Stomach (tissue), 9 donors: ENCODE data around the gene DUSP28. TPM values are rescaled to one million over a fixed set of nuclear protein-coding genes. Genes with fewer than 3 reads are reported as not detected.
A peak's percentile ranks its signal among the peaks of the same experiment; 100 is the strongest.

Experiments used
- DNase-seq, 2 donors: peaks; one replicate each; pipeline versions ENCODE4 v3.0.0 to v3.0.0-alpha.2; 2013 to 2019
- H3K27ac ChIP-seq, 5 donors: fragments of 200-600 bp in 4 of 5; sonication (generic) in 4 of 5; one replicate each; pipeline ENCODE4 v1.5.1; 2013 to 2019; ENCODE audit warnings: mild to moderate bottlenecking in 1 of 5, moderate library complexity in 1 of 5
- H3K27me3 ChIP-seq, 3 donors: fragments of 200-600 bp; sonication (generic); one replicate each; pipeline ENCODE4 v1.5.1; 2017 to 2019; ENCODE audit warnings: mixed run types in 1 of 3
- H3K36me3 ChIP-seq, 4 donors: fragments of 200-600 bp; sonication (generic); 1 replicate in 3 of 4; 2 replicates in 1 of 4; pipeline ENCODE4 v1.5.1; 2016 to 2019
- H3K4me1 ChIP-seq, 4 donors: fragments of 200-600 bp; sonication (generic); one replicate each; pipeline ENCODE4 v1.5.1; 2016 to 2019
- H3K4me3 ChIP-seq, 4 donors: fragments of 200-600 bp; sonication (generic) in 3 of 4; one replicate each; pipeline ENCODE4 v1.5.1; 2016 to 2019; ENCODE audit warnings: mild to moderate bottlenecking in 1 of 4
- H3K9me3 ChIP-seq, 4 donors: fragments of 200-600 bp; sonication (generic); one replicate each; pipeline ENCODE4 v1.5.1; 2016 to 2019
- EP300 ChIP-seq: sonication (generic); formaldehyde crosslinking; IDR thresholded peaks from one replicate; pipeline ENCODE4 v1.6.1; 2017; ENCODE audit warnings: antibody characterized with exemption
- POLR2A ChIP-seq, 4 donors: fragments of 450-650 bp; IDR thresholded peaks; one replicate each; pipeline ENCODE4 v1.6.1; 2016; ENCODE audit warnings: antibody characterized with exemption in 4 of 4, control low read depth in 2 of 4, mild to moderate bottlenecking in 1 of 4, moderate library complexity in 1 of 4
- POLR2AphosphoS5 ChIP-seq, 3 donors: sonication (generic); formaldehyde crosslinking; IDR thresholded peaks; one replicate each; pipeline ENCODE4 v1.6.1; 2016; ENCODE audit warnings: antibody characterized with exemption in 3 of 3
- WGBS, 5 donors: extraction: QIAGEN DNeasy Blood & Tissue Kit in 3 of 5; methylation state at CpG; one replicate each; pipeline versions ENCODE4 v1.1.5 to v1.1.7; 2013 to 2018; 5-methylcytosine and 5-hydroxymethylcytosine counted together
- intact Hi-C: fragments of 100-400 bp; cut with DNase I; formaldehyde crosslinking; loops from one replicate; pipeline ENCODE4 v1.15.1; 2023; ENCODE audit warnings: low total_unique reads
- polyA plus RNA-seq, 3 donors: library from polyadenylated mRNA; stranded (reverse); fragments of 200-250 nt; gene quantifications; one replicate each; pipeline ENCODE4 v1.2.3, GENCODE V29; 2013
- total RNA-seq, 5 donors: library from RNA; depleted of rRNA; stranded (reverse); fragments of >200 nt; gene quantifications; one replicate each; pipeline versions ENCODE4 v1.1.0 to v1.2.3, GENCODE V29; 2014 to 2016
- TF ChIP-seq, protein P1 (sequence below), 7 experiments: fragments of 450-650 bp in 4 of 7; fragments of 200-600 bp in 3 of 7; sonication (generic) in 3 of 7; IDR thresholded peaks; one replicate each; pipeline ENCODE4 v1.5.1; 2016 to 2019; ENCODE audit warnings: antibody characterized with exemption in 7 of 7, control low read depth in 2 of 7, mild to moderate bottlenecking in 1 of 7
- donor health status: healthy with polysubstance abuse.
- donor health status: Bipolar disorder and iron deficiency.
- donor health status: healthy.

The DUSP28 gene
- total and polyA plus RNA-seq, 8 donors: 1.3 to 71.5 (median 4.0) TPM

GRCh38 chr2:240584486-240585031 lies 24.4 kb downstream of the DUSP28 start:
- intact Hi-C loops: no loop called here
- WGBS, 5 donors: 73 to 88% (median 80%) methylated on average over 3 to 4 of the region's 4 CpGs
- TF ChIP-seq EP300 (no peak), POLR2A (IDR thresholded peaks at IDR 0.05) (no peak), POLR2AphosphoS5 (IDR thresholded peaks at IDR 0.05) (no peak)
- TF ChIP-seq, protein P1, sequence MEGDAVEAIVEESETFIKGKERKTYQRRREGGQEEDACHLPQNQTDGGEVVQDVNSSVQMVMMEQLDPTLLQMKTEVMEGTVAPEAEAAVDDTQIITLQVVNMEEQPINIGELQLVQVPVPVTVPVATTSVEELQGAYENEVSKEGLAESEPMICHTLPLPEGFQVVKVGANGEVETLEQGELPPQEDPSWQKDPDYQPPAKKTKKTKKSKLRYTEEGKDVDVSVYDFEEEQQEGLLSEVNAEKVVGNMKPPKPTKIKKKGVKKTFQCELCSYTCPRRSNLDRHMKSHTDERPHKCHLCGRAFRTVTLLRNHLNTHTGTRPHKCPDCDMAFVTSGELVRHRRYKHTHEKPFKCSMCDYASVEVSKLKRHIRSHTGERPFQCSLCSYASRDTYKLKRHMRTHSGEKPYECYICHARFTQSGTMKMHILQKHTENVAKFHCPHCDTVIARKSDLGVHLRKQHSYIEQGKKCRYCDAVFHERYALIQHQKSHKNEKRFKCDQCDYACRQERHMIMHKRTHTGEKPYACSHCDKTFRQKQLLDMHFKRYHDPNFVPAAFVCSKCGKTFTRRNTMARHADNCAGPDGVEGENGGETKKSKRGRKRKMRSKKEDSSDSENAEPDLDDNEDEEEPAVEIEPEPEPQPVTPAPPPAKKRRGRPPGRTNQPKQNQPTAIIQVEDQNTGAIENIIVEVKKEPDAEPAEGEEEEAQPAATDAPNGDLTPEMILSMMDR (IDR thresholded peaks at IDR 0.05): no peak
- no peak for DNase-seq
- Histone ChIP-seq H3K4me3 (peak overlapping the region in 2 of 4 donors; percentile 79 to 91), H3K9me3 (no peaks in the 10 kb centered on the region), H3K27me3 (no peaks in the 10 kb centered on the region), H3K27ac (peak overlapping the region in 2 of 5 donors; percentile 97 to 98), H3K36me3 (peaks cover 0 to 16% (median 5%) of the 10 kb centered on the region in 4 donors), H3K4me1 (peaks cover 49 to 67% (median 60%) of the 10 kb centered on the region in 4 donors)

DNA sequence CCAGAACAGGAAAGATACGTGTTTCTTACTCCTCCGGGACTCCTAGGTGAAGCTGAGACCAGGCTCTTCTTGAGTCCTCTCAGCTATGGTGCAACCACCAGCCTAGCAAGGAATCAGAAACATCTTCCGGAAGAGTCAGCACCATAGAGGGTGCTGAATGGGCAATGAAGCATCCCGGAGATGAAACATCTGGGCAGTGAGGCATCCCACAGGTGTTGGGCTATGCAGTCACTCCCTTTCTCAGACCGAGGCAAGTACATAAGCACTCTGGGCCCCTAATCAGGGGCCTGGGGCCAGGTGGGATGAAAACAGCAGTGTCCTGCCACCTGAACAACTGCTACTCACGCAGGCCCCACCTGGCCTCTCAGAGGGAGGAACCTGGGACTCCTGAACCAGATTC lies 24.9 kb downstream of the DUSP28 start:
- Histone ChIP-seq H3K4me3 (peak overlapping the region; percentile 75 to 91 (median 80)), H3K4me1 (peaks cover 45 to 67% (median 57%) of the 10 kb centered on the region in 4 donors), H3K27me3 (no peaks in the 10 kb centered on the region), H3K36me3 (peaks cover 3 to 22% (median 10%) of the 10 kb centered on the region in 4 donors), H3K9me3 (no peaks in the 10 kb centered on the region), H3K27ac (peak overlapping the region in 4 of 5 donors; percentile 89 to 98 (median 95))
- TF ChIP-seq EP300: no peak
- TF ChIP-seq POLR2A (IDR thresholded peaks at IDR 0.05): no peak
- TF ChIP-seq, protein P1 (IDR thresholded peaks at IDR 0.05): no peak
- no peak for TF ChIP-seq POLR2AphosphoS5 (IDR thresholded peaks at IDR 0.05)
- intact Hi-C loops: no loop called here
- no peak for DNase-seq
- 70 to 82% (median 75%) methylated on average over 6 of the region's 6 CpGs for WGBS, 5 donors

GRCh38 chr2:240585681-240586197 lies 25.6 kb downstream of the DUSP28 start:
- no peaks in the 10 kb centered on the region for H3K9me3 ChIP-seq
- intact Hi-C loops: no loop called here
- peaks cover 39 to 63% (median 53%) of the 10 kb centered on the region in 4 donors for H3K4me1 ChIP-seq
- peaks cover 5 to 26% (median 17%) of the 10 kb centered on the region in 4 donors for H3K36me3 ChIP-seq
- TF ChIP-seq POLR2AphosphoS5 (IDR thresholded peaks at IDR 0.05): no peak
- TF ChIP-seq, protein P1 (IDR thresholded peaks at IDR 0.05): no peak
- no peak for TF ChIP-seq POLR2A (IDR thresholded peaks at IDR 0.05)
- no peak for TF ChIP-seq EP300
- 1 to 6% (median 3%) methylated on average over 12 to 20 of the region's 20 CpGs for WGBS, 5 donors
- H3K27me3 ChIP-seq: no peaks in the 10 kb centered on the region
- DNase-seq: no peak
- H3K27ac ChIP-seq: peak overlapping the region; percentile 89 to 98 (median 93)
- peak overlapping the region; percentile 75 to 91 (median 80) for H3K4me3 ChIP-seq

- Histone ChIP-seq H3K9me3 (no peaks in the 10 kb centered on the region), H3K27ac (peak within 1 kb of the TSS; percentile 89 to 98 (median 93)), H3K36me3 (peaks cover 5 to 26% (median 22%) of the 10 kb centered on the region in 4 donors), H3K27me3 (no peaks in the 10 kb centered on the region), H3K4me1 (peaks cover 39 to 63% (median 52%) of the 10 kb centered on the region in 4 donors), H3K4me3 (peak within 1 kb of the TSS; percentile 75 to 91 (median 80))
- peak; percentile 99 for DNase-seq
- intact Hi-C loops: no loop called here
- WGBS, 5 donors: 0 to 1% (median 0%) methylated on average over 14 to 88 of the region's 88 CpGs
- TF ChIP-seq POLR2A (IDR thresholded peaks at IDR 0.05): peak in 1 of 4 donors; percentile 6
- peak; percentile 73 to 96 (median 86) for TF ChIP-seq POLR2AphosphoS5 (IDR thresholded peaks at IDR 0.05)
- no peak for TF ChIP-seq EP300
Measured at GRCh38 chr2:240586198-240586918, 26.2 kb downstream of the DUSP28 start, which contains the start of gene CAPN10. Gene CAPN10 (plus strand): TSS chr2:240586734. CDS start chr2:240586912, 178 bp downstream.
